ENCODE data around the gene SNRPA1. TPM values are rescaled to one million over a fixed set of nuclear protein-coding genes. Genes with fewer than 3 reads are reported as not detected.

Gene SNRPA1
- total RNA-seq (2022; extraction: Qiagen RNA extraction), result 110 to 122 TPM (median 117 TPM) in 5 replicates

DNA sequence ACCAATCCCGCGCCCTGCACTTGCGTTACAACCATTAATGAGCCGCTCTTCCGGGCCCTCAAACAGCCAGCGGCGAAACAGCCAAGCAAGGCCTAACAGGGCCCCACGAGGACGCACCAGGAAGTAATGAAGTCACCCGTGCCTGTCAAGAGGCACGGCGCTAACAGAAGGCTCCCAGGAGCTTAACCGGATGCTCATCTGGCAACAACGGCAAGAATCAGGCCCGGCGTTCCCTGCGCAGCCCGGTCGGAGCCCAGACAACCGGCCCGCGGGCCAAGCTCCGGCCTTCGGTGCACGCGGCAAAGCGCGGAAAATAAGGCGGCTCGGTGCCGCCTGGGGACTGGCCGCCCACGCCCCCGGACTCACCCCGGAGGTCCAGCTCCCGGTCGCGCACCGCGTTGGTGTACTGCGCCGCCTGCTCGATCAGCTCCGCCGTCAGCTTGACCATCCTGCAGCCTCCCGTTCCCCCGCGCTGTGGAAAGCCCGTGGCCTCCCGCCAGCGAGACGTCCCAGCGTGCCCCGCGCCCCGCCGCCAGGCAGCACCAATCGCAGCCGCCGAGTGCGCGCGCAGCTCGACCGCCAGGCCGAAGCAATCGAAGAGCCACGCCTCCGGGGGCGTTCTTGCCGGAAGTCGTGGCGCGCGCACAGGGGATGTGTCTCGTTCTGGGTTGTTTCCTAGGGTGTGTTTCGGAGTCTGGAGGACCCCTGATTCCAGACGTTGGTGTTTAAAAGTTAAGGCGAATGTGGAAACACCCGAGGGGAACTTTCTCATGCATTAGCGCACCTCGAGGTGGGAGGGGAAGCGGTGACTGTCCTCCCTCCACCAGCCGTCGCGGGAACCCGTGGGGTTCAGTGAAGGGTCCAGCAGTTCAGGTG is at the start of gene SNRPA1:
TSS of gene SNRPA1 (minus strand) at position 518 of the 876 bp plus-strand sequence. CDS start at position 448, 70 bp downstream.

DNA sequence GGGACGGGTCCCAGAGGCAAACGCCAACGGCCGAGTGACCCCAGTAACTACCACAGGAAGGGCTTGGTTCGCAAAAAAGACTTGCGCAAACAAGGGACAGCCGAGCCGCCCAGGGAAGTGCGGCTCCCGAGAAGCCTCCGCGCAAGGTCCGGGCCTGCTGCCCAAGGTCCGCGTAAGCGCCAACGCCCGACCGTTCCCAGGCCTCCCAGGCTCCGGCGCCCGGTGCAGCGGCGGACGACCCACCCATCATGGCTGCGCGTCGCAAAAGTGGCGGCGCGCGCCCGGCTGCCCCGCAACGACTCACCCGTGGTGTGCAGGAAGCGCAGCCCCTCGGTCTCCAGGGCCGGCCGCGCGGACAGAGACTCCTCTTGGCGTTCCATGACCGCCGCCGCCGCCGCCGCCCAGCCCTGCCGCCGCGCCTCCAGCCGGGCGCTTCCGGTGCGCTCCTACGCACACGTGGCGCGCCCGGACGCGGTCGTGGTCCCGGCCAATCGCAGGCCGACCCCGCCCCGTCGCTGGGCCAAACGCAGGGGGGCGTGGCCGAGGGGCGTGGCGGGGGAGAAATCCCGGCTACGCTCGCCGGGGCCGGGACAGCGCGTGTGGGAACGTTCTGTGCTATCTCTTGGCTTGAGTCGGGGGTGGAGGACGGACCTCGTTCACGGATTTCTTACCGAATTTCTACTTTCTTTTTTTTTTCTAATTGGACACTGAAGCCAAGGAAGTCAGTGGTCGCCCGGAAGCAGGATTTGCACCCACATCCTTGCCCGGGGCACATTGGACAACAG is 17.8 kb downstream of the SNRPA1 start, which contains the start of gene SELENOS:
TSS of gene SELENOS (minus strand) at position 448 of the 785 bp plus-strand sequence. CDS start at position 380, 68 bp downstream.

DNA sequence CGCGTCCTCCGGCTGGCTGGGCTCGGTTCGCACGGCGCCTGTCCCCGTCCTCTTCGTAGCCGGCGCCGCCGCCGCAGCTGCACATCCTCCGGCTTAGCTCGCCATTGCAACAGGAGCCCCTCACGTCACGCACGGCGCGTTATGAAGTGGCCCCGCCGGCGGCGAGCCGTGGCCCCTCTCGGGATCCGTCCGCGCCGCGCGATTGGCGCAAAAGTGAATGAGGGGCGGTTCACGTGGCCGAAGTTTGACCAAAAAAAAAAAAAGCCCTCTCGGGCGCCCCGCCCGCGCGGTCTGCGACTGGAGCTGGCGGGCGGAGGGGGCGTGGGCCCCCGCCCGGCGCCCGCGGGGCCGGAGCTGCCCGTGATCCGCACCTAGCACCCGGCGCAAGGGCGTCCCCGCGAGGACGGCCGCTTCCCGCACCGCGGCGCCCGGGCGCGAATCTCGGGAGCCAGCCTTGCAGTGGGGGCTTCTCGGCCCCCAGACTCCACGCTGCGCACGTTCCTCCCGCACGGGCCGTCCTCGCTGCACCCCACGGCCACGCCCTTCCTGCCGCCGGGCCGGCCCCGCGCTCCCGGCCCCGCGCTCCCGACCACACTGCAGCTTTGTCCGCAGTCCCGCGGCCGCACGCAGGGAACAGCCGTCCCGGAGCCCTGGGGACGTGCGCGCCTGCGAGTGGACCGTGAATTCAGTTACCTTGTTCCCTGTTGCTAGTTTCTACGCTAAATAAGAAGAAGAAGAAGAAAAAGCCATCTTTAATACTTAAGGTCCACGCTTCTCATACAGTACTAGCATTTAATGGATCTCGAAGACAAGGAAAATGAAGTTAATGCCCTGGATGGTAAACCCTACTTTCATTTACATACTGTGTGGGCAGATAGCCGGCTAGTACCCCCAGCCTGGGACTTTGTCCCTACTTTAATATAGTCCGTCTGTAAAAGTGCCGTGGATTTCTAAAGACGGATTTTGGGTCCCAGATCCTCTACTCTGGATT is 42.9 kb downstream of the SNRPA1 start, which contains the start of gene CHSY1:
TSS of gene CHSY1 (minus strand) at position 219 of the 991 bp plus-strand sequence. CDS start 592 bp downstream, outside the sequence.

Other genes with a start within 250 kb of the SNRPA1 start
- 20.3 to 33.9 TPM (median 24.8 TPM) in 5 replicates for gene CHSY1, start 43.2 kb downstream of the SNRPA1 start, total RNA-seq (2022; extraction: Qiagen RNA extraction)
- gene SELENOS, start 17.8 kb downstream of the SNRPA1 start, total RNA-seq (2022; extraction: Qiagen RNA extraction), result 165 to 175 TPM (median 168 TPM) in 5 replicates
- 11.5 to 12.9 TPM (median 12.2 TPM) in 5 replicates for gene PCSK6, start 194.5 kb upstream of the SNRPA1 start, total RNA-seq (2022; extraction: Qiagen RNA extraction)